Caco-2 (cell line): ENCODE results near the gene SUSD5. TPM values are rescaled to one million over a fixed set of nuclear protein-coding genes. Genes with fewer than 3 reads are reported as not detected.

Experiments used
- BruUV-seq: library from RNA; stranded (reverse); fragments of 400-500 nt; replicated peaks from 2 replicates; lab custom pipeline; 2021; lab: Mats Ljungman, UMichigan
- CTCF ChIA-PET: fragments of 300-600 bp; sonication (Branson Sonifier 250); formaldehyde crosslinking; loops from one replicate; lab custom pipeline; 2022; ENCODE audit warnings: antibody characterized with exemption; lab: Charles Lee
- POLR2A ChIA-PET: fragments of 300-600 bp; sonication (Branson Sonifier 250); formaldehyde crosslinking; loops from one replicate; lab custom pipeline; 2022; ENCODE audit warnings: antibody characterized with exemption; lab: Charles Lee
- DNase-seq, 2 experiments: peaks; one replicate each; pipeline versions ENCODE4 v3.0.0 to v3.0.0-alpha.2; 2020 to 2022
- H3K27me3 ChIP-seq: replicated peaks from 2 replicates; pipeline ENCODE4 v1.6.0; 2011; ENCODE audit warnings: low read length; ENCODE audit not compliant: control insufficient read depth, insufficient read depth
- H3K36me3 ChIP-seq: 2 replicates; pipeline ENCODE4 v1.5.1; 2011; ENCODE audit warnings: low read length; ENCODE audit not compliant: control insufficient read depth, insufficient read depth
- H3K4me1 ChIP-seq: fragments of 250-450 bp; sonication (Bioruptor Pico); 2 replicates; pipeline ENCODE4 v1.5.1; 2020; ENCODE audit warnings: mild to moderate bottlenecking
- H3K4me3 ChIP-seq: 2 replicates; pipeline ENCODE4 v1.5.1; 2011; ENCODE audit warnings: low read depth, mild to moderate bottlenecking, control low read depth, low read length
- H3K9me3 ChIP-seq: fragments of 250-450 bp; sonication (Bioruptor Pico); 2 replicates; pipeline ENCODE4 v1.5.1; 2020; ENCODE audit warnings: mild to moderate bottlenecking, moderate library complexity
- H3K27ac Mint-ChIP-seq: one replicate; pipeline ENCODE4 v1.8.0; 2022; ENCODE audit warnings: mixed read lengths; ENCODE audit not compliant: unreplicated experiment
- H3K27me3 Mint-ChIP-seq: one replicate; pipeline ENCODE4 v1.8.0; 2022; ENCODE audit warnings: mixed read lengths; ENCODE audit not compliant: insufficient read depth, unreplicated experiment
- H3K36me3 Mint-ChIP-seq: one replicate; pipeline ENCODE4 v1.8.0; 2022; ENCODE audit warnings: mild to moderate bottlenecking, mixed read lengths; ENCODE audit not compliant: insufficient read depth, unreplicated experiment
- H3K4me1 Mint-ChIP-seq: one replicate; pipeline ENCODE4 v1.8.0; 2022; ENCODE audit warnings: low read depth, mixed read lengths; ENCODE audit not compliant: unreplicated experiment
- H3K4me3 Mint-ChIP-seq: one replicate; pipeline ENCODE4 v1.8.0; 2022; ENCODE audit warnings: mild to moderate bottlenecking, moderate library complexity, mixed read lengths; ENCODE audit not compliant: unreplicated experiment
- H3K9me3 Mint-ChIP-seq: one replicate; pipeline ENCODE4 v1.8.0; 2022; ENCODE audit warnings: mixed read lengths; ENCODE audit not compliant: unreplicated experiment
- CTCF ChIP-seq, 2 experiments: fragments of 200-600 bp in 1 of 2; IDR thresholded peaks; 1 replicate in 1 of 2; 2 replicates in 1 of 2; pipeline versions ENCODE4 v1.5.1 to v1.8.0; 2011 to 2022; ENCODE audit warnings: antibody characterized with exemption in 1 of 2, control low read depth in 1 of 2, inconsistent platforms in 1 of 2, low read depth in 1 of 2, low read length in 1 of 2, mild to moderate bottlenecking in 1 of 2, moderate library complexity in 1 of 2; ENCODE audit not compliant: insufficient read depth in 1 of 2, severe bottlenecking in 1 of 2, unreplicated experiment in 1 of 2
- intact Hi-C: fragments of 100-400 bp; cut with micrococcal nuclease; formaldehyde crosslinking; loops from one replicate; pipeline ENCODE4 v1.10.0; 2022; ENCODE audit not compliant: unreplicated experiment
- total RNA-seq: library from RNA; stranded (reverse); gene quantifications from 2 replicates; pipeline ENCODE4 v1.2.3, GENCODE V29; 2022

SUSD5 gene
- total RNA-seq, 1 experiment from 2014 or later = not detected

GRCh38 chr3:33171580-33171979 lies 47.0 kb downstream of the SUSD5 start:
- Histone ChIP-seq H3K36me3 (no peaks in the 10 kb centered on the region), H3K4me1 (no peaks in the 10 kb centered on the region), H3K27me3 (no peaks in the 10 kb centered on the region), H3K4me3 (no peak overlapping the region), H3K9me3 (no peaks in the 10 kb centered on the region)
- TF ChIP-seq CTCF (IDR thresholded peaks at IDR 0.05; ENCODE audit: insufficient read depth in 1 of 2, low read depth in 1 of 2, low read length in 1 of 2, severe bottlenecking in 1 of 2, unreplicated experiment in 1 of 2) = no peak
- Mint-ChIP-seq H3K36me3 (no peaks in the 10 kb centered on the region), H3K4me3 (no peak overlapping the region), H3K9me3 (no peaks in the 10 kb centered on the region), H3K27ac (no peak overlapping the region), H3K4me1 (peaks cover 12% of the 10 kb centered on the region), H3K27me3 (no peaks in the 10 kb centered on the region)
- CTCF ChIA-PET = no interaction called here
- POLR2A ChIA-PET = interaction anchor here (0.5 kb wide), 1 partner anchor 61 kb away, joined by 11 read pairs; no protein-coding TSS in a partner anchor
- BruUV-seq = no TSS peak
- intact Hi-C loops = no loop called here
- no peak for DNase-seq

- ChIA-PET CTCF (interaction anchor here (0.7 kb wide), 1 partner anchor 82 kb away, joined by 3 read pairs; no protein-coding TSS in a partner anchor), POLR2A (no interaction called here)
- no peaks in the 10 kb centered on the region for H3K36me3 ChIP-seq
- intact Hi-C loops = no loop called here
- no peak for TF ChIP-seq CTCF (IDR thresholded peaks at IDR 0.05; ENCODE audit: insufficient read depth in 1 of 2, low read depth in 1 of 2, low read length in 1 of 2, severe bottlenecking in 1 of 2, unreplicated experiment in 1 of 2)
- no peaks in the 10 kb centered on the region for H3K4me1 ChIP-seq
- Mint-ChIP-seq H3K4me1 (peaks cover 12% of the 10 kb centered on the region), H3K4me3 (no peak overlapping the region), H3K9me3 (no peaks in the 10 kb centered on the region), H3K27ac (no peak overlapping the region), H3K27me3 (no peaks in the 10 kb centered on the region), H3K36me3 (no peaks in the 10 kb centered on the region)
- no TSS peak for BruUV-seq
- no peak for DNase-seq
- no peaks in the 10 kb centered on the region for H3K9me3 ChIP-seq
- H3K27me3 ChIP-seq = no peaks in the 10 kb centered on the region
- no peak overlapping the region for H3K4me3 ChIP-seq
These were observed 48.1 kb downstream of the SUSD5 start for GRCh38 chr3:33170531-33170930.

- H3K36me3 Mint-ChIP-seq = no peaks in the 10 kb centered on the region
- H3K27me3 ChIP-seq = no peaks in the 10 kb centered on the region
- BruUV-seq = no TSS peak
- no peak overlapping the region for H3K27ac Mint-ChIP-seq
- no peaks in the 10 kb centered on the region for H3K9me3 ChIP-seq
- H3K4me3 ChIP-seq = no peak overlapping the region
- H3K4me3 Mint-ChIP-seq = no peak overlapping the region
- peaks cover 12% of the 10 kb centered on the region for H3K4me1 Mint-ChIP-seq
- CTCF ChIA-PET = no interaction called here
- no peaks in the 10 kb centered on the region for H3K27me3 Mint-ChIP-seq
- no peaks in the 10 kb centered on the region for H3K4me1 ChIP-seq
- POLR2A ChIA-PET = no interaction called here
- no peaks in the 10 kb centered on the region for H3K9me3 Mint-ChIP-seq
- H3K36me3 ChIP-seq = no peaks in the 10 kb centered on the region
- no peak for DNase-seq
- intact Hi-C loops = no loop called here
- no peak for TF ChIP-seq CTCF (IDR thresholded peaks at IDR 0.05; ENCODE audit: insufficient read depth in 1 of 2, low read depth in 1 of 2, low read length in 1 of 2, severe bottlenecking in 1 of 2, unreplicated experiment in 1 of 2)
These were observed 50.8 kb downstream of the SUSD5 start for GRCh38 chr3:33167716-33168336.
